CD4-positive, alpha-beta T cell (primary cell): ENCODE results near the gene IQCM. TPM values are rescaled to one million over a fixed set of nuclear protein-coding genes. Genes with fewer than 3 reads are reported as not detected.
"Not testable (repeated sequence)": the region's sequence is repeated elsewhere in the genome, so short reads cannot be mapped to it uniquely, and the experiment has no call there.

Experiments used
- ATAC-seq: fragments of 200-7000 bp; cut with Tn5 transposase; one replicate; pipeline ENCODE4 v1.10.0; 2022; ENCODE audit warnings: mild to moderate bottlenecking; ENCODE audit not compliant: poor library complexity
- CTCF ChIA-PET: fragments of 350-600 bp; sonication (Branson Sonifier 250); formaldehyde crosslinking; loops from one replicate; lab custom pipeline; 2021; ENCODE audit warnings: antibody characterized with exemption, inconsistent platforms; lab: Charles Lee
- POLR2A ChIA-PET: fragments of 350-600 bp; sonication (Branson Sonifier 250); formaldehyde crosslinking; loops from one replicate; lab custom pipeline; 2021; ENCODE audit warnings: antibody characterized with exemption, inconsistent platforms; lab: Charles Lee
- DNase-seq, 14 experiments: peaks; one replicate each; pipeline ENCODE4 v3.0.0-alpha.2; 2013 to 2020; ENCODE audit warnings: mixed read lengths in 2 of 14
- H3K27ac ChIP-seq, 2 donors: one replicate each; pipeline versions ENCODE4 v1.5.1 to v1.7.0; 2013; ENCODE audit warnings: low read length in 2 of 2, low read depth in 1 of 2, mild to moderate bottlenecking in 1 of 2
- H3K27me3 ChIP-seq, 2 experiments: 1 replicate in 1 of 2; 2 replicates in 1 of 2; pipeline versions ENCODE4 v1.6.1 to v1.7.0; 2013; ENCODE audit warnings: low read length in 2 of 2, control low read depth in 1 of 2, mild to moderate bottlenecking in 1 of 2, moderate library complexity in 1 of 2; ENCODE audit not compliant: insufficient read depth in 2 of 2, control insufficient read depth in 1 of 2
- H3K36me3 ChIP-seq: one replicate; pipeline ENCODE4 v1.6.1; 2013; ENCODE audit warnings: low read length, control low read depth; ENCODE audit not compliant: insufficient read depth
- H3K4me1 ChIP-seq: one replicate; pipeline ENCODE4 v1.6.1; 2013; ENCODE audit warnings: low read length, control low read depth; ENCODE audit not compliant: insufficient read depth
- H3K4me3 ChIP-seq: one replicate; pipeline ENCODE4 v1.5.1; 2013; ENCODE audit warnings: mild to moderate bottlenecking, low read length, moderate library complexity
- H3K9me3 ChIP-seq, 2 experiments: 1 replicate in 1 of 2; 2 replicates in 1 of 2; pipeline versions ENCODE4 v1.6.1 to v1.7.0; 2013; ENCODE audit warnings: low read length in 2 of 2, mild to moderate bottlenecking in 2 of 2, control low read depth in 1 of 2, moderate library complexity in 1 of 2; ENCODE audit not compliant: control insufficient read depth in 1 of 2, insufficient read depth in 1 of 2
- H3K27ac Mint-ChIP-seq: one replicate; pipeline ENCODE4 v1.8.0; 2020; ENCODE audit warnings: mixed read lengths
- H3K27me3 Mint-ChIP-seq: one replicate; pipeline ENCODE4 v1.8.0; 2021; ENCODE audit warnings: mixed read lengths
- H3K36me3 Mint-ChIP-seq: one replicate; pipeline ENCODE4 v1.8.0; 2021; ENCODE audit warnings: low read depth, mixed read lengths
- H3K4me1 Mint-ChIP-seq: one replicate; pipeline ENCODE4 v1.8.0; 2021; ENCODE audit warnings: low read depth, mixed read lengths
- H3K4me3 Mint-ChIP-seq: one replicate; pipeline ENCODE4 v1.8.0; 2020; ENCODE audit warnings: mild to moderate bottlenecking, mixed read lengths
- H3K9me3 Mint-ChIP-seq: one replicate; pipeline ENCODE4 v1.8.0; 2020; ENCODE audit warnings: mixed read lengths
- intact Hi-C, 2 experiments: fragments of 100-400 bp; cut with DNase I in 1 of 2; cut with micrococcal nuclease in 1 of 2; formaldehyde crosslinking; loops; one replicate each; pipeline versions ENCODE4 v1.15.1 to v1.9.0; 2023 to 2025; cut with DNase I, micrococcal nuclease
- total RNA-seq, 174 experiments: library from RNA in 2 of 174; stranded (reverse) in 2 of 174; gene quantifications; one replicate each; pipeline ENCODE4 v1.2.3 and lab custom pipeline; 2021 to 2026
- TF ChIP-seq, protein P1 (sequence below): fragments of 200-600 bp; IDR thresholded peaks from one replicate; pipeline ENCODE4 v1.8.0; 2022; ENCODE audit warnings: antibody characterized with exemption, mild to moderate bottlenecking

IQCM gene
- total RNA-seq, 2 experiments from 2014 or later: not detected

DNA sequence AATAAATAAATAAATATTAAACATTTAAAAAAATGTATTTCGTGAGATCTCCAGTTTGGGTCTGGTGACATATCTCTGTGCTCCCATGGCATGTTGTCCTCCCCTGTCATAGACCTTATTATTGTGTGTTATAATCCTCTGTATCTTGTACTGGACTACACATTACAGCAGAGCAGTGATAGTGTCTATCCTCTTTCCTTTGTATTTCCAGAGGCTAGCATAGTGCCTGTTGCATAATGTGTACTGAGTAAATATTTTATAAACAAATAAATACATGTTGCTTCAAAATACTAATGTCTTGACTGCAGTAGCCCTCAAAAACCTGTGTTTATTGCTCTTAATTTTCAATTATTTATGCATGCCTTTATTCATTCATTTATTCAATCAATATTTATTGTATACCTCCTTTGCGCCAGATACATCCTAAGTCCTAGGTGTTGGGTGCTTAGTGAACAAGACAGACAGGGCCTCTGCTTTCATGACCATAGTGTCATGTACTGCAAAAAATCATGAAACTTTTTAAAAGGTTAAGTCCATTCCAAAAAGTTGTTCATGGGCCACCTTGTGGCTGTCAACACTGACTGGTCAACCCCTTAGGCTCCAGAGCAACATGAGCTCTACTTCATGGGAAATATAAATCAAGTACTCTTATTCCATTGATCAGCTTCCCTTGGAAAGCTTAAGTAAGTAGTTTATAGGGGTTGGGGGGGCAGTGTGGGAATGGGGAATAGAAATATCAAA is 303.9 kb downstream of the IQCM start:
- Mint-ChIP-seq H3K9me3 (peaks cover 10% of the 10 kb centered on the region), H3K4me1 (no peaks in the 10 kb centered on the region), H3K4me3 (no peak overlapping the region), H3K27me3 (no peaks in the 10 kb centered on the region), H3K36me3 (no peaks in the 10 kb centered on the region), H3K27ac (no peak overlapping the region)
- TF ChIP-seq, protein P1, sequence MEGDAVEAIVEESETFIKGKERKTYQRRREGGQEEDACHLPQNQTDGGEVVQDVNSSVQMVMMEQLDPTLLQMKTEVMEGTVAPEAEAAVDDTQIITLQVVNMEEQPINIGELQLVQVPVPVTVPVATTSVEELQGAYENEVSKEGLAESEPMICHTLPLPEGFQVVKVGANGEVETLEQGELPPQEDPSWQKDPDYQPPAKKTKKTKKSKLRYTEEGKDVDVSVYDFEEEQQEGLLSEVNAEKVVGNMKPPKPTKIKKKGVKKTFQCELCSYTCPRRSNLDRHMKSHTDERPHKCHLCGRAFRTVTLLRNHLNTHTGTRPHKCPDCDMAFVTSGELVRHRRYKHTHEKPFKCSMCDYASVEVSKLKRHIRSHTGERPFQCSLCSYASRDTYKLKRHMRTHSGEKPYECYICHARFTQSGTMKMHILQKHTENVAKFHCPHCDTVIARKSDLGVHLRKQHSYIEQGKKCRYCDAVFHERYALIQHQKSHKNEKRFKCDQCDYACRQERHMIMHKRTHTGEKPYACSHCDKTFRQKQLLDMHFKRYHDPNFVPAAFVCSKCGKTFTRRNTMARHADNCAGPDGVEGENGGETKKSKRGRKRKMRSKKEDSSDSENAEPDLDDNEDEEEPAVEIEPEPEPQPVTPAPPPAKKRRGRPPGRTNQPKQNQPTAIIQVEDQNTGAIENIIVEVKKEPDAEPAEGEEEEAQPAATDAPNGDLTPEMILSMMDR: no peak
- ATAC-seq (no peak), DNase-seq (no peak)
- Histone ChIP-seq H3K4me3 (no peak overlapping the region), H3K9me3 (peaks cover 0 to 6% of the 10 kb centered on the region in 2 experiments), H3K36me3 (no peaks in the 10 kb centered on the region), H3K4me1 (no peaks in the 10 kb centered on the region), H3K27ac (no peak overlapping the region), H3K27me3 (no peaks in the 10 kb centered on the region)
- ChIA-PET POLR2A (no interaction called here), CTCF (no interaction called here)
- intact Hi-C loops: no loop called here

DNA sequence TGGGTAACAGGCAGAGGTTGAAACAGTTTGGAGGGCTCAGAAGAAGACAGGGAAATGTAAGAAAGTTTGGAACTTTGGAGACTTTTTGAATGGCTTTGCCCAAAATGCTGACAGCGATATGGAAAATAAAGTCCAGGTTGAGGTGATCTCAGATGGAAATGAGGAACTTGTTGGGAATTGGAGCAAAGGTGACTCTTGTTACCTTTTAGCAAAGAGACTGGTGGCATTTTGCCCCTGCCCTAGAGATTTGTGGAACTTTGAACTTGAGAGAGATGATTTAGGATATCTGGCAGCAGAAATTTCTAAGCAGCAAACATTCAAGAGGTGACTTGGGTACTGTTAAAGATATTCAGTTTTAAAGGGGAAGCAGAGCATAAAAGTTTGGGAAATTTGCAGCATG is 308.3 kb downstream of the IQCM start:
- DNase-seq, H3K27ac Mint-ChIP-seq, ATAC-seq, H3K27me3 ChIP-seq, H3K4me3 ChIP-seq, POLR2A ChIA-PET, H3K36me3 Mint-ChIP-seq, CTCF ChIA-PET, H3K4me1 Mint-ChIP-seq, H3K4me1 ChIP-seq, H3K27me3 Mint-ChIP-seq, intact Hi-C loops, H3K36me3 ChIP-seq, H3K27ac ChIP-seq, H3K4me3 Mint-ChIP-seq: not testable (repeated sequence)
- peaks cover 12% of the 10 kb centered on the region for H3K9me3 Mint-ChIP-seq
- peaks cover 0 to 11% of the 10 kb centered on the region in 2 experiments for H3K9me3 ChIP-seq

DNA sequence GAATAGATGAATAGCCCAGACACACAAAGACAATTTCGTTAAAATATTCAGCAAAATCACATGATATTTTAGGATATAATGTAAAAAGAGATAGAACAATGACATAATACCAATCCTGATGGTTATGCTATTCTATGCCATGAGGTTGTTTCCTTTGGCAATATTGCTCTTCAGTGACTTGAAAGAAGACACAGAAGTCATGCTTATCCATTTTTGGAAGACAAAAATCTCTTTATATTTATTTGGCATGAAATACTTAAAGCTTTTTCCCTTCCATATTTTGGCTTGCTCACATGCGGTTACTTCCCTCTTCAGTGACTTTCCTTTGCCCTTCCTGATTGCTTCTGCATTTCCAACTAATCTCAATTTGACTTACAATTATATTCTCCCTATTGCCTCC is 314.8 kb downstream of the IQCM start:
- TF ChIP-seq, protein P1: no peak
- H3K27ac ChIP-seq: no peak overlapping the region
- H3K4me1 ChIP-seq: no peaks in the 10 kb centered on the region
- no peaks in the 10 kb centered on the region for H3K27me3 Mint-ChIP-seq
- H3K9me3 Mint-ChIP-seq: peaks cover 7% of the 10 kb centered on the region
- H3K4me3 Mint-ChIP-seq: no peak overlapping the region
- H3K27ac Mint-ChIP-seq: no peak overlapping the region
- H3K36me3 Mint-ChIP-seq: no peaks in the 10 kb centered on the region
- ChIA-PET POLR2A (no interaction called here), CTCF (no interaction called here)
- no peaks in the 10 kb centered on the region for H3K4me1 Mint-ChIP-seq
- intact Hi-C loops: no loop called here
- no peak overlapping the region for H3K4me3 ChIP-seq
- H3K36me3 ChIP-seq: no peaks in the 10 kb centered on the region
- ATAC-seq: no peak
- H3K27me3 ChIP-seq: no peaks in the 10 kb centered on the region
- peaks cover 0 to 8% of the 10 kb centered on the region in 2 experiments for H3K9me3 ChIP-seq
- no peak for DNase-seq

DNA sequence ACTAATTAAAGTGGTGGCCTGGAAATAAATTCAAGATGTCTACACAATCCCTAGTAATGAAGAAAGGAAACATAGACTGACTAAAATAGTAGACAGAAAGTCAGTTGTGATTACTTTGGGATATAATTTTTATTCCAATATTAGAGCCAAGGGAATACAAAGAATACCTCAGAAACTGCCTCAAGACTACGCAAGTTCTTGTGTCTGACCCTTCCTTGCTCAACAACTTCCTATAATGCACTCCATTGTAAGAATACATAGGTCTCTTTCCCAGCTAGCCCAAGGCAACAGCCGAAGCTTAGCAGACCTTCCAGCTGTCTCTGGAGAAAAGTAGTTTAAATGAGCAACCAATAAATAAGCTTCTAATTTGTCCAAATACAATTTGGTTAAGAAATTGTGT is 315.9 kb downstream of the IQCM start:
- intact Hi-C loops: no loop called here
- H3K4me3 ChIP-seq: no peak overlapping the region
- H3K27ac ChIP-seq: no peak overlapping the region
- ChIA-PET CTCF (no interaction called here), POLR2A (no interaction called here)
- no peaks in the 10 kb centered on the region for H3K27me3 ChIP-seq
- Mint-ChIP-seq H3K27me3 (no peaks in the 10 kb centered on the region), H3K4me3 (no peak overlapping the region), H3K4me1 (no peaks in the 10 kb centered on the region), H3K36me3 (no peaks in the 10 kb centered on the region), H3K9me3 (peaks cover 5% of the 10 kb centered on the region), H3K27ac (no peak overlapping the region)
- ATAC-seq (no peak), DNase-seq (no peak)
- TF ChIP-seq, protein P1: no peak
- H3K9me3 ChIP-seq: peaks cover 0 to 7% of the 10 kb centered on the region in 2 experiments
- no peaks in the 10 kb centered on the region for H3K36me3 ChIP-seq
- H3K4me1 ChIP-seq: no peaks in the 10 kb centered on the region
